Pulmonary artery endothelial cell (primary cell): ENCODE measurements around the gene SLC47A1. TPM values are rescaled to one million over a fixed set of nuclear protein-coding genes. Genes with fewer than 3 reads are reported as not detected.
"Not testable (repeated sequence)": the region's sequence is repeated elsewhere in the genome, so short reads cannot be mapped to it uniquely, and the experiment has no call there.

Experiments used
- DNase-seq: peaks from one replicate; pipeline ENCODE4 v3.0.0-alpha.2; 2011; ENCODE audit warnings: low read depth, low spot score
- total RNA-seq: library from RNA; depleted of rRNA; stranded (reverse); fragments of >200 nt; gene quantifications from 2 replicates; pipeline ENCODE4 v1.2.3, GENCODE V29; 2014

Gene SLC47A1
- total RNA-seq, 1 donor from 2014 or later = 11.6 TPM

DNA sequence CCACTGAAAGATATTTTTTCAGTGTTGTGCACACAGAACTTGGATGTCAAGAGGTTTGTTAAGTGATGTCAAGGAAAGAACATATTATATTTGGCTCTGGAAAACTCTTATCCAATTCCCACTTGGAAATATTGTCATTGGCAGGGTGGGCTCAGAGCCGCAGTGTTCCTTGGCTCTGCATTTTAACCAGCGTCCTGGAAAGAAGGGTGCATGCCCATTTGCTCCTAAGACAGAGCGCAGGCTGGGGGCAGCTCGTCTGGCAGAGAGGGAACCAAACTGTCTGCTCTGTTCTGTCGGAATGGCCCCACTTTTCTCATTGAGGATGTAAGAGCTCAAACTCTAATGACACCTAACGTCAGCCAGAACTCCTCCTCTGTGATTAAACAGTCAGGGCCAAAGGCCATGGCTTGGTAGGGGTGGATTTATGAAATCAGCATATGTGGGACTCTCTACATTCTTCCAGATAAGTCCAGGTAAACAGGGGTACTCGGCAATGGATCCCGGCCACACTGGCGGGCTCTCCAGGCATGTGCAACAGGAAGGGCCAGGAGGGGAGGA, 18.0 kb downstream of the SLC47A1 start:
- DNase-seq = no peak

DNA sequence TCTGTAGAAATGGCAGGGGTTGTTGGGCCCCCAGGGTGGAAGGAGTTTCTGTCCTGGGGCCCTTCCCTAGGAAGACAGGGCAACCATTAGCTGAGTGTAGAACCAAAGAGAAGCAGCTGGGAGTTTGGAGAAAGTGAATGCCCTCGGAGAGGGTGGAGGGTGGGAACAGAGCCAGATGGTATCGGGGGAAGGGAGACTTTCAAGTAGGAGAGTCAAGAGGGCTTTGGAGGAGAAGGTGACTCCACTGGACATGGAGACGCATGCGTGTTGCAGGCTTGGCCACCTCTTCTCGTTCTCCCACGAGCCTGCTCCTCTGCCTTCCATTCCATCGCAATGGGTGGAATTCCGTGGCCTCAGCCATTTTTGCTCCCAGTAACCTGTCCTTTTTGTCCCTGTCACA, 19.4 kb downstream of the SLC47A1 start:
- DNase-seq = no peak

DNA sequence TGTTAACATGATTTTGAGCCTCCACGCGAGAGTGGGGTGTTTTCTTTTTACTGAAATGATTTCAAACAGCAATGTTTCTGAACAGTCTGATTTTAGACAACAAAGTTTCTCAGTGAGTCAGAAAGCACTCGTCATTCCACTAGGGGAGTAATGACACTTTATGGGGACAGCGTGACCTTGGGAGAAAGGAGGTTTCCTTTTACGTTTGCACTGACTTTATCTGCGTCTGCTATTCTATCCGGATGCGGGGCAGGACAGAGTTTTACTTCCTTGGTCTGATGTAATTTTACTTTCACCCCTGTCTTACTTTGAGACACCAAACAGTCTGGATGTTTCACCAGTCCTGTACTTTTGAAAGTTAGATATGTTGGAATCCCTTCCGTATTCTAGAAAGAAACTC, 20.7 kb downstream of the SLC47A1 start:
- no peak for DNase-seq

DNA sequence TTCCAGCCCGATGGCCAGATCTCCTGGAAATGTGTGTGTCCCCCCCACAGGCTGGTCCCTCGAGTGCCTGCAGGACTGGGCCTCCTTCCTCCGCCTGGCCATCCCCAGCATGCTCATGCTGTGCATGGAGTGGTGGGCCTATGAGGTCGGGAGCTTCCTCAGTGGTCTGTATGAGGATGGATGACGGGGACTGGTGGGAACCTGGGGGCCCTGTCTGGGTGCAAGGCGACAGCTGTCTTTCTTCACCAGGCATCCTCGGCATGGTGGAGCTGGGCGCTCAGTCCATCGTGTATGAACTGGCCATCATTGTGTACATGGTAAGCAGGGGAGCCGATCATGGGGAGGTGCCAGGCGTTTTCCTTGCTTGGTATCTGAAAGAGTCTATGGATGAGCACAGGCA, 22.1 kb downstream of the SLC47A1 start:
- DNase-seq = no peak

DNA sequence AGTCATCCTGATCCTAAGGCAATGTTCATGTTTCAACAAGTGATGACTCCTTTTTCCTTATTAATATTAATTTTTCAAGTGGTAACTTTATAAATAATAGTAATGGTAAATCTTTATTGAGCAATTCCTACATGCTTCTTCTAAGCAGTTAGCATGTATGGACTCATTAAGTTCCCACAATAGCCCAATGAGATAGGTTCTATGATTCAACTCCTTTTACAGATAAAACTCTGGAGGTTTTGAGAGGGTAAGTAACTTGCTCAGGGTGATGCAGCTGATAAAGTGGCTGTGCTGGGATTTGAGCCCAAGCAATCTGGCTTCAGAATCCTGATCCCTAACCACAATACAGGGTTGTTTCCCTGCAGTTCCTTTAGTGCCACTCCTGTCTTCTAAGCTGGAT, 25.3 kb downstream of the SLC47A1 start:
- no peak for DNase-seq

DNA sequence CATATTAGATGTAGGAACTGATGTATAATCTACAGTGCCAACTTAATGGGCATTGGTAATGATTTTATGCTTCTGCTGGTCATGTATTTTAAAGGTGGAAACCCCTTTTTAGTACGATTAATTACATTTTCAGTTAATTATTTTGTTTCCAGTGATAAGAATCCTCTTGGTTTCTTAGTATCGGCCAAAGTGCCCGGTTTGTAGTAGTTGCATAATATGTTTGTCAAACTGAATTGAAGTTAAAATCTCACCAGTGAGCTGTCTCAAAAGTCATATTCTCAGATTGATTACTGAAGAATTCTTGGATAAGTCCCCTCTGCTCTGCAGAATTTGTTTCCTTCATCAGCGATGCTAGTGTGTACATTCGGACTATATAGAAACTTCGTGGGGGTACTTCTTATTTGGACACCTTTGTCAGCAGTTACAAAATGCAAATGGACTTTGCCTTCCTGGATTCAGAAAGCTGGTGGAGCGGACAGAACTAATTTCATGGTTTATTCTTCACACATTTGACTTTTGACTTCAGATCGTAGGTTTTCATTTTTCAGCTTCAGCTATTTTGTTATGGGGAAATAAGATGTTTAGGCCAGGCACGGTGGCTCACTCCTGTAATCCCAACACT, 28.2 kb downstream of the SLC47A1 start:
- DNase-seq = no peak

DNA sequence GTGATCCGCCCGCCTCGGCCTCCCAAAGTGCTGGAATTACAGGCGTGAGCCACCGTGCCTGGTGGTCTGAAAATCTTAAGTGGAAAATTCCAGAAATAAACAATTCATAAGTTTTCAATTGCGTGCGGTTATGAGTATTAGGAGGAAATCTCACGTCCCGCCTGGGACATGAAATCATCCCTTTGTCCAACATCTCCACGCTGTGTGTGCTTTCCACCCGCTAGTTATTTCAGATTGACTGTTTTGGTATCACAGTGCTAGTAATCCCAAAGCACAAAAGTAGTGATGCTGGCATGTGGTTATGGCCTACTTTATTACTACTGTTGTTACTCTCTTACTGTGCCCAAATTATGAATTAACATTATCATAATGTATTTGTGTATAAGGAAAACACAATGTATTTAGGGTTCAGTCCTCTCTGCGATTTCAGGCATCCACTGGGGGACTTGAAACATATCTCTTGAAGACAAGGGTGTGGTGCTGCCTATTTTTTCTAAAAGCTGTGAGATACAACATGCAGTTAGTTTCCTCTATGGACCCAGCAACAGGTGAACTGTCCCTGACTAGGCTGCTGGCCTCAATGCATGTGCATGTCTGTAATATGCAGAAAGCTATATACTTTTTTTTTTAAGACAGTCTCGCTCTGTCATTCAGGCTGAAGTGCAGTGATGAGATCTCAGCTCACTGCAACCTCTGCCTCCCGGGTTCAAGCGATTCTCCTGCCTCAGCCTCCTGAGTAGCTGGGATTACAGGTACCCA, 32.3 kb downstream of the SLC47A1 start:
- DNase-seq = no peak

DNA sequence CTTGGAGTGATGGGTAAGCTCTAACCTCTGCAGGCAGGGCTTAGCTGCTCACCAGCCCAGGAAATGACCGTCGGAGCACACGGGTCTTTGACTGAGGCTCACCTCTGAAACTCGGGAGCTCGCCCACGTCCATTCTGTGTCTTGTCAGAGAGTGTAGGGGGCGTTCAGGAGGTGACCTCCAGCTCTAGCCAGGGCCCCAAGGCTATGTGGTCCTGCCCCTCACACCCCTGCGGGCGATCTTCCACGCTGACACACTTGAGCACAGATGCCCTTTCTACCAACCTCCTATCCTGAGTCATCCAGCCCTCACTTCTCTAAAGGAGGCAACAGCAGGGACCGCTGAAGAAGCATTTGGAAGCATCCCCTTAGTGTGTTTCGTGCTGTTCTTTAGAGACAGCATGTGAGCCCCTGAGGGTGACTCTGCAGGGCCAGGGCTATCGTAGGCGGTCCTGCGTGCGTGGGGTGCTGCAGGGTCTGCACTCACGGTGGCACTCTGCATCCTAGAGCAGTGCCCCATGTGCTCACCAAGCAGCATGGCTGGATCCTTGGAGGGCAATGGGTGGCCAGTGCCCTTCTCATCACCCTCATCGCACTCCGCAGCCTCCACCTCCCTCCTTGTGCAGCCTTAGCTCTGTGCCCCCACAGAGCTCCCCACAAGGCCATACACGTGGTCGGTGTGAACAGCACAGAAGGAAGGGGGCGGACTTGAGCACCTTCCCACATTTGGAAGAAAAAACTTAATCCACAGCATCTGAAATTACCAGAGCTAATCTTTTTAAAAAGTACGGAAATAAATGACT, 33.8 kb downstream of the SLC47A1 start:
- no peak for DNase-seq

DNA sequence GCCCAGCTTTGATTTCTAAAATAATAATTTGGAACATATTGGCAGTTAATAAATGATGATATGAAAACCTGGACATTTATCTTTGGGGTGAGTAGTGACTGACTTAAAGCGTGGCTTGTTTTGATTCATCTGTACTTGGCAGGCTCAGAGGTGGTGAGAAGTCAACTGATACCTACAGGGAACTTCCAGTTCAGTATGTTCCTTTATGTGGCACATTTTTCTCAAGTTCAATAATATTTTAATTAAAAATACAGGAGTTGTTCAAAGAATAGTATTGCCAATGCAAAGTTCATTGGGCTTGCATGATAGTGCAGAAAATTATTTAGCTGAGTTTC, 34.3 kb downstream of the SLC47A1 start:
- no peak for DNase-seq

DNA sequence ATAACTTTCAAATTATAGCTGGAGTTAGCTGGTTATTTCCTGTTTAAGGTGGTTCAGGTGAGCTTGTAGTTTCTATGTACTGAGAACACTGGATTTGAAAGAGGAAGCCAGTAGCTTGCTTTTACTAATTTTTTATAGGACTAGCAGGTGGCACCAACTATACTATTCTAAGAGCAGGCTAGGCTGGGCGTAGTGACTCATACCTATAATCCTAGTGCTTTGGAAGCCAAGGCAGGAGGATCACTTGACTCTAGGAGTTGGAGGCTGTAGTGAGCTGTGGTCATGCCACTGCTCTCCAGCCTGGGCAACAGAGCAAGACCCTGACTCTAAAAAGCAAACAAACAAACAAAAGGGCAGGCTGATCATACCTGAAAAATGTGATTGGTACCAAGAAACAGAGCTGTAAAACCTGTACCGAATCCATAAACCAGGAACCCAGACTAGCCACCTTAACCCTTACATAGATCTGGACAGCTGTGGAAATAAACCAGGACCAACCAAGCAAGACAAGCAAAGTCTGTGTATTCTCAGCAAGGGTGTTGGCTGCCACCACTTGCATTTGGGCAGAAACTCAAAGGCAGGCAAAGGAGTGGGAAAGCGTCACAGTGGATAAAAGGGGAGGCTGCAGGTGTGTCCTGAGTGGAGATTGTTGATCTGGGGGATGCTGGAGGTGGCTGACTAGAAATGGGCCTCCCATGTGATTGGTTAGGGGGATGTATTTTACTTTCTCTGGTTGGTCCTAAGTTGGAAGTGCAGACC, 36.3 kb downstream of the SLC47A1 start:
- no peak for DNase-seq

DNA sequence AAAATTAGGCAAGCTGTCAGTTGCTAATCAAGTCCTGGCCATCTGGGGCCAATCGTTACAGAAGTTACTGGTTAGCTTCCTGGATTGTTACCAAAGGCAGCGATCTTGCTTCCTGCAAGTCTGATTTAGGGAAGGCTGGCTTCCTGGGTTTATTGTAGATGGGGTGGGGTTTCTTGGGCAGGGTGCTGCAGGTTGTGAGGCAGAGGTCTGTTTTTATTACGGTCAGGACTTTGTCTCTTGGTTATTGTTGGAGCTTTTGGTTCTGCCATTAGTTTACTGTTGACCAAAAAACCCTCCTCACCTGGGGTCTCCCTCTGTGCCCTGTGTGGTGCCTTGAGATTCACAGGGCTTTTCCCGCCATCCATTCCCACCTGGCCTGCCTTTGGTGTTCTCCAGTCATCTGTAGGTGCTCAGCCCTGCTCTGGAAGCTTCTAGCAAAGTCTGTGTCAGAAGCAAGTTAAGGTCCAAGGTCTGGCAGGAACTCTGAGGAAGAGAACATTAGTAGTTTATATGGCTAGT, 36.9 kb downstream of the SLC47A1 start:
- no peak for DNase-seq

DNA sequence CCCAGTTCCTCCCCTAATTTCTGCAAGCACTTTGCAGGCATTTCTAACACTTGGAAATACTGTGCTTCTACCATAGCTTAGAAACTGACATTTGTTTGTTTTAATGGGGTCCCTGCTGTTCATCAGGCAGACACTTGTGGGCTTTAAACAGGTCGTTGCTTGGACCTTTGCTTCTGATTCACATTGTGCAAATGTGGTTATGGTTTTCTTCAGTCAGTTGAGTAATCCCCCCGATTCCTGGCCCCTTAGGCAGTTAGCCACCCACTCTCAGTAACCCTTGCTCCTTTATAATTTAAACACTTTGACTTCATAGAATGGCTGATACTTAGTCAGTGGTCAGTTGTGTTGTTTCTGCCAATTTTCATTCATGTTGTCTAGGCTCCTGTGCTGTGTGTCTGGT, 39.4 kb downstream of the SLC47A1 start:
- DNase-seq = no peak

DNA sequence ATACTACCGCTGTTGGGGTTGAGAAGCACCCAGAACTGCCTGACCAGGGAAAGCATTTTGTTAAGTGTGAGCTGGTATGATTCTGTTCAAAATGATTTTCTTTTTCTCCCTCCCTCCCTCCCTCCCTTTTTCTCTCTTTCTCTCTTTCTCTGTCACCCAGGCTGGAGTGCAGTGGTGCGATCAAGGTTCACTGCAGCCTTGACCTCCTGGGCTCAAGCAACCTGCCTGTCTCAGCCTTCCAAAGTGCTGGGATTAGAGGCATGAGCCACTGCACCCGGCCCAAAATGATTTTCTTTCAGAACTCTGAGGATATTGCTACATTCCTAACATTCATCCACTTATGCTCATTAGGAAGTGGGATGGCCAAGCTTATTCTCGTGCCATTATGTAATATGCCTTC, 41.3 kb downstream of the SLC47A1 start:
- no peak for DNase-seq

DNA sequence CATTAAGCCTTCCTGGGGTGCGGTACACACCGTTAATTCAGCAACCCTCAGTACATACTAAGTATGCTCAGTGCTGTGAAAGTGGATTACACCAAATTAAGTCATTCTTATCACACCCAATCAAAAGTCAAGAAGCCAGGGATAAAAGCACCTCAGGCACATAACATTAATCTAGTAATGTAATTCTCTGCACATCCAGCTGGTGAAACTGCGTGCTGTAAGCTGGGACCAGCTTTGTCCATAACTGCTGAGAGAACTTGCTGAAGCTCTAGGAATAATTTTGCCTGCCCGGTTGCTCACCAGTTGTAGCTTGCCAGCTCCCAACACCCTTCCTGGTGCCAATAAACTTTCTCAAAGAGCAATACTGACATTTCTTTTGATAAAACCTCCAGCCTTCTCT, 44.9 kb downstream of the SLC47A1 start:
- no peak for DNase-seq

DNA sequence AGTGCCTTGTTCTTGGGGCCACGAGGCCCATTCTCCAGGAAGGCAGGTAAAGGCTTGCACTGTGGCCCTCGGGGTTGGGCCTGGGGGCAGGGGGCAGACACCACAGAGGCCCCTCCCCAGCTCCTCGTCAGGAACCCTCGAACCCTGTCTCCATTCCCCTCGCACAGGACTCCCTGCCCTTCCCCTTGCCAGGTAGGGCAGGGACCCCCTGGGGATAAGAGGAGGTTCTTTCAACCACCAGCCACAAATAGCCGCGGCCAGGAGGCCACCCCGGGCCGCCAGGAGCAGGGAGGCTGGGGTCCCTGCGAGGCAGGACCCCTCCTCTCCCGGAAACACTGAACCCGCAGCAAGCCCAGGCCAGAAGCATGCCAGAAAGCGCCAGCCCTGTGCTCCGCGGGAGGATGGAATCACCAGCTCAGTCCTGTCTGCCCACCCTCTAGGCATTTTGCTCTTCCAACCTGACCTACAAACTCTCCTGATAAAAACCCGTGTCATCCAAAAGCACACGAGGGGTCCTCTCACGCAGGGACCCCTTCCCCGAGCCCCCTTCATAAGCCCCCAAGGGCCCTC, 45.6 kb downstream of the SLC47A1 start:
- no peak for DNase-seq

DNA sequence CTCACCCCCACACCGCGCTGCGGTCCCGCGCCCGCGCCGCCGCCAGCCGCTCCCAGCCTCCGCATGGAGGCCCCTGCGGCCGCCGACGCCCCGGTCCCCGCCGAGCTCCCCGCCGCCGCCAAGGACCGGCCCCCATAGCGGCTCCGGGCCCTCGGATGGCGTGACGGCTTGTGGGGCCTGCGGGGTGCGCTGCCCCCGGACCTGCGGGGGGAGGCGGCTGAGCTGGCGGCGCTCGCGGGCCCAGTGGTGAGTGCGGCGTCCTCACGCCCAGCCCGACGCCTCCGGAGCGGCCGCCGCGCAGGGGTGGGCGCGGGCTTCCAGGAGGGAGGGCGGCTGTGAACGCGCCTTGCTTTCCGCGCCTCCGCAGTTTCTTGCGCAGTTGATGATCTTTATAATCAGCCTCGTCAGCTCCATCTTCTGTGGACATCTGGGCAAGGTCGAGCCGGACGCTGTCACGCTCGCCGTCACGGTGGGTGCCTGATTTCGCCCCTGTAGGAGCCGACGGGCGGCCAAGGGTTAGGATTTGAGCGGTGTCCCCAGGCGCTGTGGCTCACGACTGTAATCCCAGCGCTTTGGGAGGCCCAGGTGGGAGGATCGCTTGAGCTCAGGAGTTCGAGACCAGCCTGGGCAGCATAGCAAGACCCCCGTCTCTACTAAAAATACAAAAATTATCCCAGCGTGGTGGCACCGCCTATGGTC, 46.4 kb downstream of the SLC47A1 start:
- no peak for DNase-seq

DNA sequence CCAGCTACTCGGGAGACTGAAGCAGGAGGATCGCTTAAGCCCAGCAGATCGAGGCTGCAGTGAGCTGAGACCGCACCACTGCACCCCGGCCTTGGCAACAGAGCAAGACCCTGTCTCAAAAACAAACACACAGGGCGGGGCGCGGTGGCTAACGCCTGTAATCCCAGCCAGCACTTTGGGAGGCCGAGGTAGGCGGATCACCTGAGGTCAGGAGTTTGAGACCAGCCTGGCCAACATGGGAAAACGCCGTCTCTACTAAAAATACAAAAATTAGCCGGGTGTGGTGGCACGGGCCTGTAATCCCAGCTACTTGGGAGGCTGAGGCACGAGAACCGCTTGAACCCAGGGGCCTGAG, 46.9 kb downstream of the SLC47A1 start:
- DNase-seq = not testable (repeated sequence)

DNA sequence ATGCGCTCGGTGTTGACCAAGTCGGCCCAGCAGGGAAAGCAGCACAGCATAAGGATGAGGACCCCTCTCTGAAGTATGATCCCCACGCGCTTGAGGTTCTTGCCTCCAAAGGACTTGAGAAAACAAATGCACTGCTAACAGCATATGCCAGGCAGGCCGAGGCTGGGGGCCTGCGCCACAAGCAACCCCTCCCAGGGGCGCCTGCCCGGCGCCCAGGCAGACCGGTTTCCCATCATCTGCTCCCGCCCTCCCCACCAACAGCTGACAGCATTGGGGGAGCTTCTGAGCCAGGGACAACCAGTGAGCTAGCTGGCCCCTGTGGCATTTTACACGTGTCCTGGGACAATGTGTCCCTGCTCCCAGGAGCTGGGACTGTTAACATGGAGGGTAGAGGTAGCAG, 48.5 kb downstream of the SLC47A1 start:
- DNase-seq = not testable (repeated sequence)

DNA sequence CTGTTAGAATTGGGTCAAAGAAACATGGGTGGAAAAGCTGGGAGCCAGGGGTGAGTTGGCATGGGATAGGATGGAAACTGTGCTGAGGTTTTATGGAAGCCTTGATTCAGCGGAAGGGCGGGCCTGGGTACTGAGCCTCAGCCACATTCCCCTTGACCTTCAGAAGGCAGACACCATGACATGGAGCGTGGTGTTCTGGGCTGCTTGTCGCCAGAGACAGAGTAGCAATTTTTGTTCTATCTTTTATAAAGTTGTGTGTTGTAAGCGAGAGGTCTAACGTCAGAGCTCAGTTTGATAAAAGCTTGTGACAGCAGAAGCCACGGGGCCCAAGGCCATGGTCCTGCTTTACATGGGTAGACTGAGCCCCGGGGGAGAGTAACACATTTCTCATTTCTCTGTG, 50.2 kb downstream of the SLC47A1 start:
- DNase-seq = no peak

DNA sequence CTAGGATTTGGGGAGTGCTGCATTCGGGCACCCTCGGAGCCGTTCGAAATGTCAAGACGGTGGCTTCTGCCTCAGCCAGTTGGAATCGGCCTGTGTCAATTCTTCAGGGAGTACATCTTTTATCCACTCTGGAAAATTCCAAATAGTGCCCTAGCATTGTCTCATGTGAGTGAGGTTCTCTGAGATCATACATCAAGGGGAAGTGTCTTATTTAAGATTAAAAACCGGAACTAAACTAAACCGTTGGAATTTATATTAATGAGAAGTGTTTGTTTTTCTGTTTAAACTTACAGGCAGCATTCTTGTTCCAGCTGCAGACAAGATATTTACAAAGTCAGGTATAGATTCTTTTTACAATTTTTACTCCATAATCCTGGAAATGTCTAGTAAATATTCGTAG, 56.8 kb downstream of the SLC47A1 start:
- no peak for DNase-seq
